Activated CD8-positive, alpha-beta memory T cell treated with anti-CD3 and anti-CD28 coated beads for 4 hours (primary cell): ENCODE measurements around the gene CTNNBL1.

Experiments used
- DNase-seq, 2 donors: peaks; one replicate each; pipeline ENCODE4 v3.0.0-alpha.2; 2020; ENCODE audit warnings: low read depth in 2 of 2

The CTNNBL1 gene

GRCh38 chr20:37878835-37879599 lies 185.2 kb downstream of the CTNNBL1 start:
- no peak for DNase-seq

- no peak for DNase-seq
These were observed 186.0 kb downstream of the CTNNBL1 start for GRCh38 chr20:37879843-37880242.

GRCh38 chr20:37880726-37881591 lies 187.1 kb downstream of the CTNNBL1 start:
- DNase-seq, result no peak

- no peak for DNase-seq
These were observed 187.9 kb downstream of the CTNNBL1 start for GRCh38 chr20:37881601-37882343.

DNA sequence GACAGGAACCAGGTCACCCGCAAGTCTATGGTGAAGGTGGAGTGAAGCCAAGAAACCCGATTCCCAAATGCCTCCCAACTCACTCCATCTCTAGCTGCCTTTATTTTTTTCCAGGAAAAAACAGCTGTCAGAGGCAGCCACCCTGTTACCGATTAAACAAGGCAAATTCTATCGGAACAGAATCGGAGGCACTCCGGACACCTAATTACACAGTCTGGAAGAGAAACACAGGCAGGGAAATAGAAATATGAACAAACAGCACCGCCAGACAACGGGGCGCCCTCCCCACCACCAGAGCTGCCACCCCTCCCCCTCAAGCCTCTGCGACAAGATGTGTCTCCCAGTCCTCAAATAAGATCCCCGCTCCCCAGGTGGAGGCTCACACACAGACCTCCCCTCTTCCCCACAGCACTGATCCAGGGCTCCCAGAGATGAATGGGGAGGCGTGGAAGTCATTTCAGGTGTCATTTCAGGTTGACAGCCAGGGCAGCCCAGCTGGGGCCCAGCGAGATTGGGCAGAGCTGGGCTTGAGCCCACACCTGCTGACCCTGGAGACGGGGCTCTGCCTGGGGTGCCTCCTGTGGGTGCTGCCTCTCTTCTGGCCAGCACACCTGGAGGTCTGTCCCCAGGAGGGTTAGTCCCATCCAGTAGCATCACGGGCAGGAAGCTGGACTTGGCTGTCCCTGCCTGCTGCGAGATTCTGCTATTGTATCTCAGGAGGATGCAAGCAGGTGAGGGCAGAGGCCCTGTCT lies 189.3 kb downstream of the CTNNBL1 start:
- DNase-seq, result no peak

DNA sequence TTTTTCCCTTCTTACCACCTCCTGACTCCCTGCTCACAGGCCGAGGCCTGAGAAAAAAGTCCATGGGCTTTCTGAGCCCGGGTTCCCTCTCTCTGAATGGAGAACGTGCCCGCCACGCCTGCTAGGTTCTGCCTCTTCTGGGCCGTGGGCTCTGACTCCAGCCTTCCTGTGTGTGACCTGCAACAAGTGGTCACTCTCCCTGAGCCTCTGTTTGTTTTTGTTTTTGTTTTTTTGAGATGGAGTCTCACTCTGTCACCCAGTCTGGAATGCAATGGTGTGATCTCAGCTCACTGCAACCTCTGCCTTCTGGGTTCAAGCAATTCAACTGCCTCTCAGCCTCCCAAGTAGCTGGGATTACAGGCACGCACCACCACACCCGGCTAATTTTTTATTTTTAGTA lies 191.2 kb downstream of the CTNNBL1 start:
- no peak for DNase-seq

DNA sequence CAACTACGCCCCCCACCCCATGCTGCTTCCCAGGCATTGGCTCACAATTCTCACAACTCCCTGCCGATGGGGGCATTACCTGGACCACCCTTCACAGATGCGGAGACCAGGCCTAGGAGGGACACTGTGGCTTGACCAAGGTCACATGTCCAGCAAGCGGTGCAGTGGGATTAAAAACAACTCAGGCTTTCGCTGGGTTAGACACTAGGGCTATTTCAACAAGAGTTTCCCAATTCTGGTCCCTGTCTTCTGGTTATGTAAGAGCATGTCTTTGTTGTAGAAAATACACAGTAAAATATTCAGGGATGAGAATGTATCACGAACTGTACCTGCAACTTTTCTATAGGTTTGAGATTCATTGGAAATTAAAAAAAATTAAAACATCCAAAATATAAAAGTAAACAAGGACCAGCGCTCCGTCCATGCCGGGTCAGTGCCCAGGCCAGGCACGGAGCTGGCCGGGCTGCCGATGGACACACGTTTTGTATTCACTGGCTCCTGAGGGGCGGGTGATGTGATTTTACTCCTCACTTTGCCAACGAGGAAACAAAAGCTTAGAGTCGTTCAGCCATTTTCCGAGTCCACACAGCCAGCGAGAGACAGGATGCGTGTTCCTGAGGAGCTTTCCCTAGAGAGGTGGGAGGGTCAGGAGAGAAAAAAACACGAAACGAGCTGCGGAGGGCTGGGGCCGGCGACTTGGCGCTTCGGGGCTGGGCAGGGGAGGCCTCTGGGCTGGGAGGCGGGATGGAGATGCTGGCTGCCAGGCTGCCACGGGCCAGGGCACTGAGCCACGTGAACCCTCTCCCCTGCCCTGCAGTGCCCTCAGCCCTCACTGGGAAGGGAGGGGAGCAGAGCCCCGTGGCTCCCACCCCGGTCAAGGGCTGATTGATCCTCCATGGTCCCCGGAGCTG lies 192.0 kb downstream of the CTNNBL1 start:
- no peak for DNase-seq

DNA sequence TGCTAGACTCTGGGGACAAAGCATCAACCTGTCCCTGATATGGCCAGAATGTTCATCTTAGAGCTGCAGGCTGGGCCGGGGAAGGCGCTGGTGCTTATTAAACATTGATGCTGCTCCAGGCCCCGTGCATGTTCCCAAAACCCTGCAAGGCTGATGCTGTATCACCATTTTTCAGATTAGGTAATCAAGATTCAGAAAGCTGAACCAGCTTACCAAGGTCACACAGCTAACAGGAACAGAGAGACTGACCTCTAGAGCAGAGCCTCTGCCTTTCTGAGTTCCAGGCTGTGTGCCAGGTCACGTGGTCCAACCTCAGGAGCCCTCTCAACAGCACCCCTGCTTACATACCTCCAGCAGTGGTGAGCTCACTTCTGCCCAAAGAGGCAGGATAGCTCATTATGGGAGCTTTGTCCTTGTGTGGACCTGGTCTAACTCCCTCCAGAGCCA lies 193.0 kb downstream of the CTNNBL1 start:
- DNase-seq, result no peak

GRCh38 chr20:37888641-37889040 lies 194.8 kb downstream of the CTNNBL1 start:
- no peak for DNase-seq

GRCh38 chr20:37890108-37890507 lies 196.3 kb downstream of the CTNNBL1 start:
- no peak for DNase-seq

DNA sequence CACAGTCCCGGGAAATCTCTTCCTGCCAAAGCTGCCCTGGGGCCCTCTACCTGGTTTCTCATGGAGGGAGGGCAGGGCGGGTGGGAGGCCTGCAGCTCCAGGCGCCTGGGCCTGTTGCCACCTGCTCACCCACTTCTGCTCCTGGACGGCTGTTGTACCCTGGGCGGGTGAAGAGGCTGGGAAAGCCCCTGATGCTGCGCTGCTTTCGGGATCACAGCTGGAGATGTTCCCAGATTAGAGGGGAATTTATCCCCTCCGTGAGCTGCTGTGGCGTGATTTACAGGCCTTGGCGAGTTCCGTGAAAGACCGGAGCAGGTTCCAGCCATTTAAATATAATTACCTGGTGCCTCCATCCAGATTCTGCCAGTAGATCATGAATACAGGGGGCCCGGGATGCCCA lies 196.8 kb downstream of the CTNNBL1 start:
- no peak for DNase-seq

- DNase-seq, result no peak
These were observed 198.2 kb downstream of the CTNNBL1 start for GRCh38 chr20:37892001-37892400.

- no peak for DNase-seq
These were observed 199.9 kb downstream of the CTNNBL1 start for GRCh38 chr20:37893566-37894241.

DNA sequence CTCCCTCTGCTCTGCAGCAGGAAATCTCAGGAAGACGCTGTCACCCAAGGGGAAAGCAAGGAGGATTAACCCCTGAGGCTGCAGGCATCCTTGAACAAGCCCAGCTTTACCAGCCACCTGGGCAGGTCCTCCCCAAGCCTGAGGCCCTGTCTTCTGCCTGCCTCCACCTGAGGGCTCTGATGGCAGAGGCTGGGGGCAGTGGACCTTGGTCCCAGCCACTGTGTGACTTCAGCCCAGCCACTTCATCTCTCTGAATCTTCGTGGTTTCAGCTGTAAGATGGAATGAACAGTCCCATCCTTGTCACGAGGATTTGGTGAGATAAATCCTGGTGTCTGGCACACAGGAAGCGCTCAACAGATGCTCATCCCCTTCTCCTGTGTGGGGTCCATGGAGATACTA lies 200.6 kb downstream of the CTNNBL1 start:
- DNase-seq, result no peak

- DNase-seq, result no peak
These were observed 201.3 kb downstream of the CTNNBL1 start for GRCh38 chr20:37895166-37895565.

GRCh38 chr20:37896932-37897548 lies 203.2 kb downstream of the CTNNBL1 start:
- DNase-seq, result no peak

DNA sequence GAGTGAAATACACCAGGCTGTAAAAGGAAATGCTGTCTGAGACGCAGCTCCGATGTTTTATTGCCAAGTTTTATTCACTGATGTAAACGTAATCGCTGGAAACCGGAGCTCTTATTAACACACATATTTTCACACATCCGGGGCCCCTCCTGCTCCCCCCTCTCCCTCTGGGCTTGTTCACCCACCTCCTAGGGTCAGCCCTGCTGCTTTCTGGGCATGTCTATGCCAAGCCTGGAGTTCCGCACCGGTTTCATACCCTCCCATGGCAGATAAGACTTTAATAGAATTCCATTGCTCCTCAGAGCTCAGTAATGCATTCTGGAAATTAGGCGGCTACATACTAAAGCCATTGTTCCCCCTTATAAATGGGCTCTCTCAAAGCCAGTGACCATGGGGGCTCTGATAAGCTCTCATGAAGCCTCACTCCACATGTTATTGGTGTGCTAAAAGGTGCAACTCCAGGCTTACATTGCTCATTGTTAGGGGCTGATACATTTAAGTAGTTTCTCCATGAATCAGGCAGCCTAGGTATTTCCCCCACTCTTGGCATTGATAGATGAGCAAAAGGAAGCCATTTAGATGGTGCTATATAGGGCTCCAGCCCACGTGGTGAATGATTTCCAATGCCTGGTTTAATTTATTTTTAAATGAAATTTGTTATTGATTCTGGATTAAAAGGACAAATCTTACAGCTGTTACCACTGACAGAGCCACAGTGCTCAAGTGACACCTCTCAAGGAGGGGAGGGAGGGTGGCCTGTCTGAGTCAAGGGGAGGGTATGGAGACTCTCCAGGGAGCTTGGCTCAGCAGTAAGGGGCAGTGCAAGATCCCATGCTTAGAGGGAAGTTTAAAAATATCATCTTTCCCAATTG lies 204.6 kb downstream of the CTNNBL1 start:
- no peak for DNase-seq
